Fibroblast of mammary gland (primary cell): ENCODE data around the gene CINP.

Experiments used
- DNase-seq: peaks from one replicate; pipeline ENCODE4 v3.0.0-alpha.2; 2010; ENCODE audit warnings: low read depth
- H3K4me3 ChIP-seq: 2 replicates; pipeline ENCODE4 v1.5.1; 2011; ENCODE audit warnings: low read depth, mild to moderate bottlenecking, low read length, moderate library complexity; ENCODE audit not compliant: control insufficient read depth
- TF ChIP-seq, protein P1 (sequence below): conservative IDR thresholded peaks from 2 replicates; pipeline ENCODE4 v1.5.1; 2011; ENCODE audit warnings: low read depth, low read length, inconsistent platforms; ENCODE audit not compliant: control insufficient read depth, insufficient read depth

The CINP gene

DNA sequence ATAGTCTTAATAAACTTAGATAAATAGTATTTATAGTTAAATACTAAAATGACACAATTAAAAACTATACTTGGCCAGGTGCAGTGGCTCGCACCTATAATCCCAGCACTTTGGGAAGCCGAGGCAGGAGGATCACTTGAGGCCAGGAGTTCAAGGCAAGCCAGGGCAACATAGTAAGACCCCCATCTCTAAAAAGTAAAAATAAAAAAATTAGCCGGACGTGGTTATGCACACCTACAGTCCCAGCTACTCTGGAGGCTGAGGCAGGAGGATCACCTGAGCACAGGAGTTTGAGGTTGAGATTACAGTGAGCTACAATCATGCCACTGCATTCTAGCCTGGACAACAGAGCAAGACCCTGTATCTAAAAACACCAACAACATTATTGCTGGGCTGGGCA lies 16.0 kb downstream of the CINP start:
- no peak overlapping the region for H3K4me3 ChIP-seq
- TF ChIP-seq, protein P1, sequence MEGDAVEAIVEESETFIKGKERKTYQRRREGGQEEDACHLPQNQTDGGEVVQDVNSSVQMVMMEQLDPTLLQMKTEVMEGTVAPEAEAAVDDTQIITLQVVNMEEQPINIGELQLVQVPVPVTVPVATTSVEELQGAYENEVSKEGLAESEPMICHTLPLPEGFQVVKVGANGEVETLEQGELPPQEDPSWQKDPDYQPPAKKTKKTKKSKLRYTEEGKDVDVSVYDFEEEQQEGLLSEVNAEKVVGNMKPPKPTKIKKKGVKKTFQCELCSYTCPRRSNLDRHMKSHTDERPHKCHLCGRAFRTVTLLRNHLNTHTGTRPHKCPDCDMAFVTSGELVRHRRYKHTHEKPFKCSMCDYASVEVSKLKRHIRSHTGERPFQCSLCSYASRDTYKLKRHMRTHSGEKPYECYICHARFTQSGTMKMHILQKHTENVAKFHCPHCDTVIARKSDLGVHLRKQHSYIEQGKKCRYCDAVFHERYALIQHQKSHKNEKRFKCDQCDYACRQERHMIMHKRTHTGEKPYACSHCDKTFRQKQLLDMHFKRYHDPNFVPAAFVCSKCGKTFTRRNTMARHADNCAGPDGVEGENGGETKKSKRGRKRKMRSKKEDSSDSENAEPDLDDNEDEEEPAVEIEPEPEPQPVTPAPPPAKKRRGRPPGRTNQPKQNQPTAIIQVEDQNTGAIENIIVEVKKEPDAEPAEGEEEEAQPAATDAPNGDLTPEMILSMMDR: no peak
- no peak for DNase-seq

DNA sequence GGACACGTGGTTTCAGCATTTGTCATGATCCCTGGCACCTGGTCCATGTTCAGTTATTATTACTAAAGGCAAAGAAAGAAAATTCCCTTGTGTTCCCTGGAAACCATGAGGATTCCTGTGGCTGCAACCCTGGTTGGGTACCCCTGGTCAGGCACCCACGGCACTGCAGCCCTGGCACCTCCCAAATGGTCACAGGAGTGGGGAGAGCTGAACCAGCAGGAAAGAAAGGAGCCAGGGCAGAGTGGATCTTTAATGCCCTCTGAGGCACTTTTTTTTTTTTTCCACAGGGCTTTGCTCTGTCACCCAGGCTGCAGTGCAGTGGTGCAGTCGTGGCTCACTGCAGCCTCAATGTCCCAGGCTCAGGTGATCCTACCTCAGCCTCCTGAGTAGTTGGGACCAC lies 17.5 kb downstream of the CINP start:
- TF ChIP-seq, protein P1: no peak
- DNase-seq: no peak
- no peak overlapping the region for H3K4me3 ChIP-seq

DNA sequence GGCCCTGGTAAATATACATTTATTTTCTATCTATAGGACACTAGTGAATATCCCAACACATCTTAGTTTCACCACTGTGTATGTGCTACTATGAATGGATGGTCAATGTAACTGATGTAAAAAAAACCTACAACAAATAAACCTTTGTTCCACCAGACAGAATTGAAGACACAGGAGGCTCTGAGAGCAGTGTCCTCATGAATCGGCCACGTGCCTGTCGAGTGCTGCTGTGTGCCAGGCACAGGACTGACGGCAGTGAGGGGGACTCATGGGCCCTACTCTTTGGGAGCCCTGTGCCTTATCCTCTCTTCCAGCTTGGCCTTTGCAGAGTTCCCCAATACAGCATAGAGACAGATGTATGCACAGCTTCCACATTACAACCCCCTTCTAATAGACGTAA lies 18.2 kb downstream of the CINP start:
- no peak for DNase-seq
- TF ChIP-seq, protein P1: no peak
- no peak overlapping the region for H3K4me3 ChIP-seq

DNA sequence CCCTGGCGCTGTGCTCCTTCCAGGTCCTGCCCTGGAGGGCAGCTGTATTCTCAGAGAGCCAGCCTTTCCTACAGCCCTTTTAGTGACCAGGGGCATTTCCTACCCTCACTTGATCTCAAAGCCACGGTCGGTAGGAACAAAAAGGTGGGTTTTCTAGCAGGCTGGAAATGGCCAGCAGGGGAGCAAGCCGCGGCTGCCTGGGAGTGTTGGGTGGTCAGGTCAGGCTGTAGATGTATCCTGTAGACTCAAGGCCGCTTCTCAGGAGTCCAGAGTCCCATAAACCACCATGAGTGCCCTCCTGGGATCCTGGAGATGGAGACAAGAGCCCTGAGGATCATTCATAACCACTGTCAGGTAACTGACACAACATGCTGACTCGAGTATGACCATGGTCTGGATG lies 18.6 kb downstream of the CINP start:
- H3K4me3 ChIP-seq: no peak overlapping the region
- TF ChIP-seq, protein P1: no peak
- DNase-seq: no peak

DNA sequence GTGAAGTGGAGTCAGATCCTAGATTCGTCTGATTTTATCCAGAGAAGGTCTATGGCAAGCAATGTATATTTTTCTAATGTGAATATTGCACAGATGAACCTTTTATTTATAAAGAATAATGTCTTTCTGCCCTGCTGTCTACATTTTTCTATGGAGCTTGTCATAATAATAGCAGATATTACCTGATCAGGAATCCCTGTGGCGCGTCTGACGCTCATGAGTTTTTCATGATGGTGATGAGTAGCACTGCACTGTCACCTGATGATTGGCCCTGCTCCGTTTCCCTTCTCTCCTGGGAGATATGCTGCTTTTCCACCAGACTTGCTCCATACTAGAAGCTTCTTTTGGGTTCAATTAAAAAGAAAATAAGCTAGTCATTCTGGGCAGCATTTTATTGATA lies 20.5 kb downstream of the CINP start:
- TF ChIP-seq, protein P1: no peak
- no peak overlapping the region for H3K4me3 ChIP-seq
- DNase-seq: no peak

DNA sequence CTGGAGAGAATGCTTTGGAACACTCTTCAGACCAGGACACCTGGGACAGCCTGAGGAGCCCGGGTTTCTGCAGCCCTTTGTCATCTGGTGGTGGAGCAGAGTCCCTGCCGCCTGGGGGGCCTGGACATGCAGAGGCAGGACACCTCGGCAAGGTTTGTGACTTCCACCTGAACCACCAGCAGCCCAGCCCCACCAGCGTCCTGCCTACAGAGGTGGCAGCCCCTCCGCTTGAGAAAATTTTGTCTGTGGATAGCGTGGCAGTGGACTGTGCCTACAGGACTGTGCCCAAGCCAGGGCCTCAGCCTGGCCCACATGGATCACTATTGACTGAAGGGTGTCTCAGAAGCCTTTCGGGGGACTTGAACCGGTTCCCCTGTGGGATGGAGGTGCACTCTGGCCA lies 21.1 kb downstream of the CINP start:
- no peak overlapping the region for H3K4me3 ChIP-seq
- DNase-seq: no peak
- TF ChIP-seq, protein P1: no peak

DNA sequence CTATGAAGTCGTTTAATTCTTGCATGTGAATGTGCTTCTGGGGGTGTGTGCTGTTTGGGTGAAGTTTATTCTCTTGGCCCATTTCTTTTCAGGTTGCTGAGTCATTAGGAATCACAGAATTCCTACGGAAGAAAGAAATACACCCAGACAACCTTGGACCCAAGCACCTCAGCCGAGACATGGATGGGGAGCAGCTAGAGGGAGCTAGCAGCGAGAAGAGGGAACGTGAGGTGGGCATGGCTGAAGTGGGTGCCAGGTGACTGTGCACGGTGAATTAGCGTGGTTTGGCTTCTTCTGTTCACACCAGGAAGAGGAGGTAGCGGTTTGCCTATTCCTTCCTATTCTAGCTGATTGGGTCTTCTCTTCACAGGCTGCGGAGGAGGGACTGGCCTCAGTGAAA lies 24.0 kb downstream of the CINP start:
- DNase-seq: no peak
- H3K4me3 ChIP-seq: no peak overlapping the region
- TF ChIP-seq, protein P1: no peak
